Breast epithelium (tissue), 4 donors: Measurements from ENCODE around the gene APBB1. TPM values are rescaled to one million over a fixed set of nuclear protein-coding genes. Genes with fewer than 3 reads are reported as not detected.

ENCODE experiments used
- DNase-seq, 2 donors: peaks; one replicate each; pipeline ENCODE4 v3.0.0-alpha.2; 2019; ENCODE audit warnings: low spot score in 2 of 2
- H3K27ac ChIP-seq, 2 donors: fragments of 200-600 bp; sonication (generic) in 1 of 2; one replicate each; pipeline ENCODE4 v1.5.1; 2016 to 2019; ENCODE audit warnings: mild to moderate bottlenecking in 1 of 2
- H3K27me3 ChIP-seq, 2 donors: fragments of 200-600 bp; sonication (generic) in 1 of 2; one replicate each; pipeline versions ENCODE4 v1.5.1 to v1.6.0; 2017 to 2019; ENCODE audit warnings: control low read depth in 1 of 2, mild to moderate bottlenecking in 1 of 2
- H3K36me3 ChIP-seq: fragments of 200-600 bp; one replicate; pipeline ENCODE4 v1.5.1; 2019
- H3K4me1 ChIP-seq, 2 donors: fragments of 200-600 bp; sonication (generic); one replicate each; pipeline ENCODE4 v1.5.1; 2016 to 2019; ENCODE audit warnings: control low read depth in 1 of 2
- H3K4me3 ChIP-seq, 3 donors: fragments of 200-600 bp; sonication (generic); 1 replicate in 2 of 3; 2 replicates in 1 of 3; pipeline ENCODE4 v1.5.1; 2016 to 2019; ENCODE audit warnings: mild to moderate bottlenecking in 3 of 3, moderate library complexity in 2 of 3
- H3K9me3 ChIP-seq, 2 donors: fragments of 200-600 bp; sonication (generic) in 1 of 2; one replicate each; pipeline ENCODE4 v1.5.1; 2016 to 2019; ENCODE audit warnings: control low read depth in 1 of 2
- POLR2A ChIP-seq: fragments of 450-650 bp; IDR thresholded peaks from one replicate; pipeline ENCODE4 v1.6.1; 2016; ENCODE audit warnings: antibody characterized with exemption, mild to moderate bottlenecking, moderate library complexity
- POLR2AphosphoS5 ChIP-seq, 3 donors: sonication (generic); formaldehyde crosslinking; IDR thresholded peaks; one replicate each; pipeline ENCODE4 v1.6.1; 2017; ENCODE audit warnings: antibody characterized with exemption in 3 of 3
- intact Hi-C: fragments of 100-400 bp; cut with DNase I; formaldehyde crosslinking; loops from one replicate; pipeline ENCODE4 v1.15.1; 2023; ENCODE audit warnings: low total_unique reads
- total RNA-seq, 3 donors: library from RNA; depleted of rRNA; stranded (reverse); fragments of >200 nt; gene quantifications; one replicate each; pipeline ENCODE4 v1.1.0, GENCODE V29; 2016
- TF ChIP-seq, protein P1 (sequence below), 3 donors: fragments of 450-650 bp; IDR thresholded peaks; one replicate each; pipeline ENCODE4 v1.5.1; 2016 to 2017; ENCODE audit warnings: antibody characterized with exemption in 3 of 3, mild to moderate bottlenecking in 3 of 3, moderate library complexity in 3 of 3

APBB1 gene
- total RNA-seq: 10 to 100 TPM; 25.6 to 40.0 (median 36.3) TPM

DNA sequence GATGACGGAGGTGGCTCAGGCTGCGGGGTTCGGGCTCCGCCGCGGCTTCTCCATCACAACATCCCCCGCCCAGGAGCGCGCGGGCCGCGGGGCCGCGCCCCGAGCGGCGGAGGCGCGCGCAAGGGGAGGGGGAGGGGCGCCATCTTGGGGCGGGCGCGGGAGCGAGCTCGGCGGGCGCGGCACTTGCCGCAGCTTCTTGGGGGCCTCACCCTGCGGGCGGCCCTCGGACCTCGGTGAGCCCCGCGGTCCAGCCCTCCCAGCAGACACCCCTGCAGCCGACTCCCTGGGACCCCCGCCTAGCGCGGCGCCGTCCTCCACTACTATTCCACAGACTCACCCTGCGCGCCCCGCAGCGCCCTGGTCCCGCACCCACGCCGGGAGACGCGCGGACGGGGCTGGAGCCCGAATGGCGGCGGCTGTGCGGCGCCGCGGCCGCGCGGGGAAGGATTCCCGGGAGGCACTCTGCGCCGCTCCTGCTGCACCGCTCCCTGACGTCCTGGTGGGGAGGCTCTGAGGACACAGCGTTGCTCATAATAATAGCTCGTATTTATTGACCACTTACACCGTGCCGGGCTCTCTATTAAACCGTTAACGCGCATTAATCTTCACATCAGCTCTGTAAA is at the start of gene APBB1:
TSS of gene APBB1 (minus strand) at position 86 of the 623 bp plus-strand sequence. CDS start 7,747 bp downstream, outside the sequence.
- H3K36me3 ChIP-seq: no peaks in the 10 kb centered on the region
- peaks cover 5% of the 10 kb centered on the region in 2 donors for H3K4me1 ChIP-seq
- peak in 1 of 2 donors; percentile 32 for DNase-seq
- peak within 1 kb of the TSS; percentile 87 to 97 (median 93) for H3K4me3 ChIP-seq
- H3K27ac ChIP-seq: peak within 1 kb of the TSS; percentile 87 to 93
- TF ChIP-seq POLR2AphosphoS5 (IDR thresholded peaks at IDR 0.05) (peak in 1 of 3 donors; percentile 27), POLR2A (no peak)
- TF ChIP-seq, protein P1, sequence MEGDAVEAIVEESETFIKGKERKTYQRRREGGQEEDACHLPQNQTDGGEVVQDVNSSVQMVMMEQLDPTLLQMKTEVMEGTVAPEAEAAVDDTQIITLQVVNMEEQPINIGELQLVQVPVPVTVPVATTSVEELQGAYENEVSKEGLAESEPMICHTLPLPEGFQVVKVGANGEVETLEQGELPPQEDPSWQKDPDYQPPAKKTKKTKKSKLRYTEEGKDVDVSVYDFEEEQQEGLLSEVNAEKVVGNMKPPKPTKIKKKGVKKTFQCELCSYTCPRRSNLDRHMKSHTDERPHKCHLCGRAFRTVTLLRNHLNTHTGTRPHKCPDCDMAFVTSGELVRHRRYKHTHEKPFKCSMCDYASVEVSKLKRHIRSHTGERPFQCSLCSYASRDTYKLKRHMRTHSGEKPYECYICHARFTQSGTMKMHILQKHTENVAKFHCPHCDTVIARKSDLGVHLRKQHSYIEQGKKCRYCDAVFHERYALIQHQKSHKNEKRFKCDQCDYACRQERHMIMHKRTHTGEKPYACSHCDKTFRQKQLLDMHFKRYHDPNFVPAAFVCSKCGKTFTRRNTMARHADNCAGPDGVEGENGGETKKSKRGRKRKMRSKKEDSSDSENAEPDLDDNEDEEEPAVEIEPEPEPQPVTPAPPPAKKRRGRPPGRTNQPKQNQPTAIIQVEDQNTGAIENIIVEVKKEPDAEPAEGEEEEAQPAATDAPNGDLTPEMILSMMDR (IDR thresholded peaks at IDR 0.05): peak in 1 of 3 donors; percentile 16
- no peaks in the 10 kb centered on the region for H3K9me3 ChIP-seq
- H3K27me3 ChIP-seq: no peaks in the 10 kb centered on the region
- intact Hi-C loops: no loop called here

DNA sequence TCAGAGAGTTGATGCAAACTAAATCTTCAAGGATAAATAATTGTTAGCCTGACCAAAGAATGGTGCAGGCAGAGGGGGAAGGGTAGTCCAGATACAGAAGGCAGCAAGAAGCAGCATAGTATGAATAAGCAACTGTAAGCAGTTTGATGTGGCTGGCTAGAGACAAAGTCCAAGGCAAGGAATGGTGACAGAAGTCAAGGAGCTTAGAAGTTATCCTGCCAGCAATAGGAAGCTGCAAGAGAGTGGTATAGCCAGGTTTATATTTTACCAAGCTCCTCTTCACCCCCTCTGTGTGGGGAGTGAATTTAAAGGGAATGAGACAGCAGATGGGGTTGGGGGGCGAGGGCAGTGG is 40.2 kb upstream of the APBB1 start:
- Histone ChIP-seq H3K27me3 (no peaks in the 10 kb centered on the region), H3K4me1 (no peaks in the 10 kb centered on the region), H3K27ac (no peak overlapping the region), H3K36me3 (peaks cover 11% of the 10 kb centered on the region), H3K9me3 (no peaks in the 10 kb centered on the region), H3K4me3 (no peak overlapping the region)
- intact Hi-C loops: no loop called here
- TF ChIP-seq POLR2A: no peak
- TF ChIP-seq, protein P1 (IDR thresholded peaks at IDR 0.05): no peak
- TF ChIP-seq POLR2AphosphoS5 (IDR thresholded peaks at IDR 0.05): no peak
- DNase-seq: no peak

DNA sequence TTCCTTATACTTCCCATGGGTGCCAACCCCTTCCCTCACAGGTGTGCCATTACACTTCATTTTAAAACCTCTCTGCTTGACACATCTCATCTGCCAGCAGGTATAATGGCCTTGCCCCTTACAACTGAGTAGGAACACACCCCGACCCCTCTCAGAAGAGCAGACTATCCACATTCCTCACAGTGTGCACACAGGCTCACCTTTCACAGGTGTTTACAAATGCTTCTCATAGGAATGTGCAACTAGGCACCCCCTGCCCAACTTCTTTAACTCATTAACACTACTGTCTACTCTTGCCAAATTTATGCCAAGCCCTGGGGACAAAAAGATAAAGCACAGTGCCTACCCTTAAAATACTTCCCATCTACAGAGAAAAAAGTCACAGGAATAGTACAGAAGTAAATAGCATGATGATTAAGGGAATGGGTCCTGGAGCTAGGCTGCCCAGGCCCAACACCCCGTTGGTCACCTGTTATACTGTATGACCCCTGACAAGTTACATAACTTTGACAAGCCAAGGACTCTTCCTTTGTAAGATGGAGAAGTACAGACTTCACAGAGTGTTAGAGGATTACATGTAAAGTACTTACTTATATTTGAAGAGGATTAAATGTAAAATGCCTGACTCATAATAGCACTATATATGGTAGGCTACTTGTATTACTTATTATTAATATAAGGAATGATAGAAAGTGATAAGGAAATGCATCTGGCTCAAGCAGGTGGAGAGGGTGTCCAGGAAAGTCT is 39.6 kb upstream of the APBB1 start:
- Histone ChIP-seq H3K27me3 (no peaks in the 10 kb centered on the region), H3K27ac (no peak overlapping the region), H3K4me1 (no peaks in the 10 kb centered on the region), H3K36me3 (peaks cover 11% of the 10 kb centered on the region), H3K9me3 (no peaks in the 10 kb centered on the region), H3K4me3 (no peak overlapping the region)
- intact Hi-C loops: no loop called here
- TF ChIP-seq, protein P1 (IDR thresholded peaks at IDR 0.05): no peak
- TF ChIP-seq POLR2A (no peak), POLR2AphosphoS5 (IDR thresholded peaks at IDR 0.05) (no peak)
- DNase-seq: no peak

DNA sequence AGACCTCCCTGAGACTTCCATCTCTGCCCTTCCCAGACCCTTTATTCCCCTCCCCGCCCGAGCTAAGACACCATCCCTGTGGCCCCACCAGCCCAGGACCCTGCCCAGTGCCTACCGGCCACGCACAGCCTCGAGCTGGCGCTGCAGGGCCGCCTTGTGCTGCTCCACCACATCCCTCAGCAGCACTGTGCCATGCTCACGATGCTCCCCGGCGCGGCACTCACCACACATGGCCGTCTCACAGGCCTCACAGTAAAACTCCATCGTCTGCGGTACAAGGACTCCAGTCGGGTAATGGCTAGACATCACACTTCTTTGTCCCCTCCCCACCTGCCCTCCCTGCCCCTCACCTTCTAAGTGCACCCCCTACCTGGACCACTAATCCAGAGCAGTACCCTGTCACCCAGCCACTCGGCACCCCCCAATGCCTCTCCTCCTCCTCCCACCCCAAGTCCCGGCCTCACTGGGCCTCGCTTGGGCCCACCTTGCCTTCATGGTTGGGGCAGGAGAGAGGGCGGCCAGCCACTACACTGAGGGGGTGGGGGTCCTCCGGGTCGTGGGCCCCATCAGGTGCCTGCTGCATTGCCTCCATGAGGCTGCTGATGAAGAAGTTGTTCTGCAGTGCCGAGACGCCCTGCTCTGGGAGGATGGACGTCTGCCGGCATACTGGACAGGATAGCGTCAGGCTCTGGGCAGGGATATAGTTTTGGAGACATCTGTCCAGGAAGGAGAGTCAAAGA is 38.9 kb upstream of the APBB1 start:
- no peak for DNase-seq
- H3K27me3 ChIP-seq: no peaks in the 10 kb centered on the region
- TF ChIP-seq, protein P1 (IDR thresholded peaks at IDR 0.05): no peak
- TF ChIP-seq POLR2A: no peak
- TF ChIP-seq POLR2AphosphoS5 (IDR thresholded peaks at IDR 0.05): no peak
- no peak overlapping the region for H3K27ac ChIP-seq
- intact Hi-C loops: no loop called here
- no peak overlapping the region for H3K4me3 ChIP-seq
- H3K36me3 ChIP-seq: peaks cover 11% of the 10 kb centered on the region
- H3K4me1 ChIP-seq: no peaks in the 10 kb centered on the region
- no peaks in the 10 kb centered on the region for H3K9me3 ChIP-seq
